Activated naive CD8-positive, alpha-beta T cell treated with anti-CD3 and anti-CD28 coated beads, Interleukin-2, amount 50 U/mL, for 24 hours (primary cell): ENCODE data around the gene ODAM.

Experiments used
- ATAC-seq: fragments of 150-1000 bp; cut with Tn5 transposase; one replicate; pipeline ENCODE4 v1.10.0; 2021
- DNase-seq: peaks from one replicate; pipeline ENCODE4 v3.0.0; 2021
- H3K27ac Mint-ChIP-seq: one replicate; pipeline ENCODE4 v1.8.0; 2021; ENCODE audit warnings: mild to moderate bottlenecking, mixed read lengths
- H3K27me3 Mint-ChIP-seq: one replicate; pipeline ENCODE4 v1.8.0; 2021; ENCODE audit warnings: mixed read lengths
- H3K36me3 Mint-ChIP-seq: one replicate; pipeline ENCODE4 v1.8.0; 2021; ENCODE audit warnings: low read depth, mixed read lengths
- H3K4me1 Mint-ChIP-seq: one replicate; pipeline ENCODE4 v1.8.0; 2021; ENCODE audit warnings: mixed read lengths
- H3K4me3 Mint-ChIP-seq: one replicate; pipeline ENCODE4 v1.8.0; 2021; ENCODE audit warnings: mild to moderate bottlenecking, moderate library complexity, mixed read lengths
- H3K9me3 Mint-ChIP-seq: one replicate; pipeline ENCODE4 v1.8.0; 2021; ENCODE audit warnings: mixed read lengths

The ODAM gene, protein sequence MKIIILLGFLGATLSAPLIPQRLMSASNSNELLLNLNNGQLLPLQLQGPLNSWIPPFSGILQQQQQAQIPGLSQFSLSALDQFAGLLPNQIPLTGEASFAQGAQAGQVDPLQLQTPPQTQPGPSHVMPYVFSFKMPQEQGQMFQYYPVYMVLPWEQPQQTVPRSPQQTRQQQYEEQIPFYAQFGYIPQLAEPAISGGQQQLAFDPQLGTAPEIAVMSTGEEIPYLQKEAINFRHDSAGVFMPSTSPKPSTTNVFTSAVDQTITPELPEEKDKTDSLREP

DNA sequence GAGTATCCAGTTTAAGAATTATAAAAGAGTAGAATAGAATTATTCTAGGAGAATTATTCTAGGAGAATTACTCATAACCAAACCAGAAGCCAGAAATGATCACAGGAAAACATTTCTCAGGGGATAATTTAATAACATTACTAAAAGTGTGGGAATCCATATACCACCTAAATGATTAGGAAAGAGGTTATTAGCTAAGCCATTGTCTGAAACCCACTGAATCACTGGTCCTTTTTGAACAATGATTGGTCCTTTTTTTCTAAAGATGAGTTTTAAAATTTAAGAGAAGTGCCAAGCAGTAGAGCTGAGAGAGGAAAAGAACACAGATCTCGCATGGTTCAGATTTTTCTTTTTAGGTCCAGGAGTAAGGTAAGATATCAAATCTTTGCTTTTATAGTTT, at the start of gene ODAM:
Gene ODAM (plus strand): TSS at position 301 of the 400 bp plus-strand sequence. CDS start 819 bp downstream, outside the sequence.
- no peak within 1 kb of the TSS for H3K27ac Mint-ChIP-seq
- H3K4me1 Mint-ChIP-seq, result no peaks in the 10 kb centered on the region
- no peaks in the 10 kb centered on the region for H3K9me3 Mint-ChIP-seq
- no peak for DNase-seq
- no peak within 1 kb of the TSS for H3K4me3 Mint-ChIP-seq
- no peak for ATAC-seq
- H3K27me3 Mint-ChIP-seq, result no peaks in the 10 kb centered on the region
- no peaks in the 10 kb centered on the region for H3K36me3 Mint-ChIP-seq

DNA sequence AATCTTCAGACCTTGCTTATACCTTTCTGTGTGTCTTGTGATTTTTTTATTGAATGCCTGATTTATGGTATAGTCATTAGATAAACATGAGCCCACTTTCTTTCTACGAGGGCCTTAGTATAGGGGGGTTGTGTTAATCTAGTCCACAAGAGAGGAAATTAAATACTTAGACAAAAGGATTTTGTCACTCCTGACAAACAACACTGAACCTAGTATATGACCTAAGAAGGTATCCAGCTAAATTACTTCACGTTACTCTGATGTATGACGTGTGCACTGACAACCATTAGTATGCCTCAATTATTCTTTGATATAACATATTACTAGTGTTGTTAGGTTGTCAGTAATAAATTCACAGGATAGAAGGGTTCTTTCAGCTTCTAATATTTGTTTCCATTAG, 44.3 kb upstream of the ODAM start:
- Mint-ChIP-seq H3K36me3 (no peaks in the 10 kb centered on the region), H3K4me3 (no peak overlapping the region), H3K4me1 (no peaks in the 10 kb centered on the region), H3K27me3 (no peaks in the 10 kb centered on the region), H3K27ac (no peak overlapping the region), H3K9me3 (no peaks in the 10 kb centered on the region)
- DNase-seq (no peak), ATAC-seq (no peak)

DNA sequence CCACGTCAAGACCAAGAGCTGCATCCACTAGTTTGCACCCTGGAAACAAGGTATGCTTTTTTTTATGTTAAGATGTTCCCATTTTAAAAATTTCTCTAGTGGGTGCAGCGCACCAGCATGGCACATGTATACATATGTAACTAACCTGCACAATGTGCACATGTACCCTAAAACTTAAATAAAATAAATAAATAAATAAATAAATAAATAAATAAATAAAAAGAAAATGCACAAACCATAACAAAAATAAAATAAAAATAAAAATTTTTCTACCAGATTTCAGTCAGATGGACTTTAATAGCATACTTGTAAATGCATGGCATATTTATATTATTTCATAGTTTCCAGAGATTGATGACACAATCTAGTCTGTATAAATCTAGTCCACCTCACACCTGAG, 43.4 kb upstream of the ODAM start:
- no peaks in the 10 kb centered on the region for H3K27me3 Mint-ChIP-seq

DNA sequence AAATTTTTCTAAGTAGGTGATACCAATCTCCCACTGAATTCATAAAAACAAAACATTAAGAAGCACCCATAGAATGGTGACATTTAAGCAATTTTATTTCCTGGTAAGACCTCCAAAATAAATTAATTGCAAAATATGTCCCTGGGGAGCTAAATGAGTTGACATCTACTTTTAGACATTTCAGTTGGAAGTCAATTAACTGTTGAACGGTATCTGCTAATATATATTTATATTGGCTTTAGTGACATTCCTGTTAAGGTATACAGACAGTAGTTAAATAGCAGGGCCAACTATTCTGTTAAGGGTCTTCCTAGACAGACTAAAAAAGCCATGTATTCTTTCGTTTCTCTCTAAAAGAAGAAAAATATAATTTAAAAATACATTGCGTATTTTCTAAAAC, 41.6 kb upstream of the ODAM start, which contains the start of gene PRR27:
Gene PRR27 (plus strand): TSS at position 301 of the 400 bp plus-strand sequence. CDS start 139 bp downstream, outside the sequence.
- Mint-ChIP-seq H3K27ac (no peak within 1 kb of the TSS), H3K36me3 (no peaks in the 10 kb centered on the region), H3K4me3 (no peak within 1 kb of the TSS), H3K27me3 (no peaks in the 10 kb centered on the region), H3K9me3 (no peaks in the 10 kb centered on the region), H3K4me1 (no peaks in the 10 kb centered on the region)
- ATAC-seq (no peak), DNase-seq (no peak)

More for the DNA sequence above, 43.4 kb upstream of the ODAM start:
- no peaks in the 10 kb centered on the region for H3K36me3 Mint-ChIP-seq
- ATAC-seq (no peak), DNase-seq (no peak)
- H3K4me1 Mint-ChIP-seq, result no peaks in the 10 kb centered on the region
- H3K4me3 Mint-ChIP-seq, result no peak overlapping the region
- H3K9me3 Mint-ChIP-seq, result no peaks in the 10 kb centered on the region
- no peak overlapping the region for H3K27ac Mint-ChIP-seq

DNA sequence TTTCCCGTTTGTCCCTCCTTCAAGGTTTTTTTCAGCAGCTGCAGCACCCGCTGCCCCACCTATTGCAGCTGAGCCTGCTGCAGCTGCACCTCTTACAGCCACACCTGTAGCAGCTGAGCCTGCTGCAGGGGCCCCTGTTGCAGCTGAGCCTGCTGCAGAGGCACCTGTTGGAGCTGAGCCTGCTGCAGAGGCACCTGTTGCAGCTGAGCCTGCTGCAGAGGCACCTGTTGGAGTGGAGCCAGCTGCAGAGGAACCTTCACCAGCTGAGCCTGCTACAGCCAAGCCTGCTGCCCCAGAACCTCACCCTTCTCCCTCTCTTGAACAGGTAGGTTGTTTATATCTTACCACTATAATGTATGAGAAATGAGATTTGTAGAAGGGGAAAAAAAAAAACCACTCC, 36.9 kb upstream of the ODAM start:
- Mint-ChIP-seq H3K4me3 (no peak overlapping the region), H3K9me3 (no peaks in the 10 kb centered on the region), H3K27ac (no peak overlapping the region), H3K4me1 (no peaks in the 10 kb centered on the region), H3K36me3 (no peaks in the 10 kb centered on the region), H3K27me3 (no peaks in the 10 kb centered on the region)
- DNase-seq, result no peak
- no peak for ATAC-seq

DNA sequence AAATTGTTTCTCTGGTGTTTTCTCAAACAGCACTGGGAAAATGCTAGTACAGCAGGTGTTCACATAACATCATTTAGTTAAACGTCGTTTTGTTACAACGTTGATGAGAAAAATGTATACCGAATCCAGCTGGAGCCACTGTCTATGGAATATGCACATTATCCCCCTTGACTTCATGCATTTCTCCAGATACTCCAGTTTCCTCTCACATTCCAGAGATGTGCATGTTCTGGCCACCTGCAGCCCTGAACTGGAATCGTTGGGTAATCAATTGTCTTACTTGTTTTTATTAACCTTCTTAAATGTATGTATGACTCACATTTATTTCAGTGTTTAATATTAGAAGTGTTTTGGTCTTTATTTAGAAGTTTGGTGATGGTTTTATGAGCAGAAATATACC, 18.4 kb upstream of the ODAM start:
- no peaks in the 10 kb centered on the region for H3K9me3 Mint-ChIP-seq
- H3K27ac Mint-ChIP-seq, result no peak overlapping the region
- DNase-seq (no peak), ATAC-seq (no peak)
- H3K27me3 Mint-ChIP-seq, result no peaks in the 10 kb centered on the region
- no peaks in the 10 kb centered on the region for H3K4me1 Mint-ChIP-seq
- no peaks in the 10 kb centered on the region for H3K36me3 Mint-ChIP-seq
- H3K4me3 Mint-ChIP-seq, result no peak overlapping the region

DNA sequence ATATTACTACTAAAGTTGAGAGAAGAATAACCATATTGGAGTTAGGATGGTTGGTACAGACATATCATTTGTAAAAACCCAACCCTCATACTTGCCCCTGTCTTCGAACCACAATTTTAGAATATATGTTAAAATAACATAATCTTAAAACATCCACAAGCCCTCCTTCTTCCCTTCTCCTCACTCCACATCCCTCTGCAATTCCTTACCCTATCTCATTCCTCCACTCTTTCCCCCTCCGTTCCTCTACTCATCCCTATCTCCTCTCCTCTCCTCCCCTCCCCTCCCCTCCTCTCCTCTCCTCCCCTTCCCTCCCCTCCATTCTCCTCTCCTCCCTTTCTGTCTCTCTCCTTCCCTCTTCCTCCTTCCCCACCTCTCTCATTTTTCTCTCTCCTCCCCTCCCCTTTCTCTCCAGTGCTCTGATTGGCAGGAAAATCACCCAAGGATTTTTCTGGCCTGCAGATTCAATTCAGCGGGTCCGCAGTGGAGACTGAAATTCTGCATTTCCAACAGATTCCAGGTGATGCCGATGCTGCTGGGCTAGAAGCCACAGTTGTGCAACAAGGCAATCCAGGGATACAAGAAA, 17.4 kb upstream of the ODAM start:
- Mint-ChIP-seq H3K27ac (no peak overlapping the region), H3K36me3 (no peaks in the 10 kb centered on the region), H3K4me1 (no peaks in the 10 kb centered on the region), H3K9me3 (no peaks in the 10 kb centered on the region), H3K4me3 (no peak overlapping the region), H3K27me3 (no peaks in the 10 kb centered on the region)
- no peak for ATAC-seq
- no peak for DNase-seq

DNA sequence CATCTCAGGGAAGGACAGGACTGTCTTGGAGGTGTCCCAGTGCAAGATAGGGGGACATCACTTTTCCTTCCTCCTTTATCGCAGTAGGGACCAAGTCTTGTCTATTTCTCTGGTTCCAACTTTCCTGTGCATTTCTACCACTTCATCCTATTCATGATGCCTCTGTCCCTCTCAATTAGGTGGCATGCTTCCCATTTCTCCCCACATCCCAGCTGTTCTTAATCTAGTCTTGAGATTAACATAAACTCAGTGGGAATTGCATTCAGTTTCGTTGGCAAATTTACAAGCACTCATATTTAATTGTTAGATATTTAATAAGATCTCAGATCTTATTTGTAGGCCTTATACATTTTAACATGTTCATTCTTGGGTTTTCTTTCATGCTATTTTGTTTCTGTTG, 15.7 kb upstream of the ODAM start:
- Mint-ChIP-seq H3K27me3 (no peaks in the 10 kb centered on the region), H3K4me3 (no peak overlapping the region), H3K4me1 (no peaks in the 10 kb centered on the region), H3K27ac (no peak overlapping the region), H3K36me3 (no peaks in the 10 kb centered on the region), H3K9me3 (no peaks in the 10 kb centered on the region)
- DNase-seq, result no peak
- no peak for ATAC-seq

DNA sequence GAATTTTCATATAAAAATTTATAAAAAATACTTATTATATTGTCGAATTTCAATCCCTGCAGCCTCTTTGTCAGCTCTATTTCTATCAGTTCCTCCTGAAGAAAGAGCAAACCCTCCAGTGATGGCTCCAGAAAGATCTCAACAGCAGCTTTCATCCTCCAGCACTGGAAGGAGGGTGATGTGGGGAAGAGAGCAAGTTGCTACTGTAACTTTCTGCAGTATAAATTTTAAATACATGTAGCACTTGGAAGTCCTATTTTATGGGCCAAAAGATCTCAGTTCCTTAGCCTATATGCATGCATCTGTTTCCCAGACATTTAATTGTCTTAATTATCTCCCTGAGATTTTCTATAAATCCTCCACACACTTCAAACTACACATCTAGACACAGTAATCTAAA, 13.7 kb upstream of the ODAM start:
- Mint-ChIP-seq H3K27ac (no peak overlapping the region), H3K9me3 (no peaks in the 10 kb centered on the region), H3K36me3 (no peaks in the 10 kb centered on the region), H3K27me3 (no peaks in the 10 kb centered on the region), H3K4me3 (no peak overlapping the region), H3K4me1 (no peaks in the 10 kb centered on the region)
- ATAC-seq, result no peak
- no peak for DNase-seq

DNA sequence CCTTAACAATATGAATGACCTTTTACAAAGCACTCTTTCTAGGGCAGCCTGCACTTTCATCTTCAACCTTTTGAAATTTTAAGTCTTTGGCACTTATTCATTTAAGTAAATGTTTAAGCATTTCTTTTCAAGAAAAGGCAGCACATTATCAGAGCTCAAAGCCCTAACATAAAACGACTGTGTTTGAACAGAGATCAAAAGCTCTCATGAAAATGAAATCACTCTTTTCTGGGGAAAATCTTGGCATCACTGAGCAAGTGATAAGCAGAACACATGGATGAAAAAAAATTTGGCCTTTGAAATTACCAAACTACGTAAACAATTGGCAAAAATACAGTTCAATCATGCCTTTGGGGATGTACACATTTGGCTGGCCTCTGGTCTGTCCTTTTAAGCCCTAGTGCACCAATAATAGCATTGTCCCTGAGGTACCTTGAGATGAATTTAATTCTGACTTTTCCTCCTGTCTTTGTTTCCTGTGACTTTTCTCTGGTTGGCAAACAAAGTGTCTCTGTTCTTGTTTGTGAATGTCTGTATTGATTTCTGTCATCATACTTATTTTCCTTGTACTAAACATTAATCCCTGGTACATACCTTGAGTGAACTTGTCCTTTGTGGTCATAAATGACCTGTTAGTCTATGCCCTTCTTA, 12.9 kb upstream of the ODAM start:
- no peak for DNase-seq
- ATAC-seq, result no peak

DNA sequence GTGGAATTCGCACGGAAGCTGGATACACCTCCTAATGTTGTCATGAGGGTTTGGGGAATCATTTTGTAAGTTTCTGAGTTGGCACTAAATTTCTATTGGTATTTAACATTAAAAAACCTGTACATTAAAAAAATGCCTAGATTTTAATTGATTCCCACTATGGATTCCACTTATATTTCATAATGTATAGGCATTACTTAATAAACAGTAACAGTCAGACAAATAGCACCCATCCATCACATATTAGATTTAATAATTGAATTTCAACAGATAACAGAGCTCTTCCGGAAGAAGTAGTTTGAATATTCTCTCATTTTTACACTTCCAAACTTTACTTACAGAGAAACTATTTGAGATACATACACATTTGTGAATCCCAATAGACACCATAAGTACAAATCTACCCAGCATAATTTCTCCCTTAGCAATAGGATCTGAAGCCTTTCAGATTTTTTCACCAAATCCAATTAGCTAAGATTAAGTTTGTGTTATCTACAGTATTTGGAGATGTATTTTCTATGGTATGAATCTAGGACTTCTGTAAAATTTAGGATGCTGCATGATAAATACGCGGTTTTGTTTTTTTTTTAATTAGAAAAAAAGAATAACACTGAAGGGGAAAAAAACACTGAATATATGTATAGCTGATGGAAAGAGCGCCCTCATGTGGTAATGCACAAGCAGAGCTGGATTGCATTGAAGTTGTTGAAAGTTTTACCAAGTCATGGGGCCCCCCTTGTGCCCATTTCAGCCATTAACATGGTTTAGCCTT, 12.2 kb upstream of the ODAM start:
- Mint-ChIP-seq H3K27me3 (no peaks in the 10 kb centered on the region), H3K9me3 (no peaks in the 10 kb centered on the region), H3K27ac (no peak overlapping the region), H3K4me3 (no peak overlapping the region), H3K4me1 (no peaks in the 10 kb centered on the region), H3K36me3 (no peaks in the 10 kb centered on the region)
- DNase-seq (peak; percentile 3), ATAC-seq (no peak)

More for the DNA sequence above, 12.9 kb upstream of the ODAM start:
- no peaks in the 10 kb centered on the region for H3K9me3 Mint-ChIP-seq
- no peak overlapping the region for H3K4me3 Mint-ChIP-seq
- H3K4me1 Mint-ChIP-seq, result no peaks in the 10 kb centered on the region
- no peaks in the 10 kb centered on the region for H3K36me3 Mint-ChIP-seq
- H3K27ac Mint-ChIP-seq, result no peak overlapping the region
- no peaks in the 10 kb centered on the region for H3K27me3 Mint-ChIP-seq

DNA sequence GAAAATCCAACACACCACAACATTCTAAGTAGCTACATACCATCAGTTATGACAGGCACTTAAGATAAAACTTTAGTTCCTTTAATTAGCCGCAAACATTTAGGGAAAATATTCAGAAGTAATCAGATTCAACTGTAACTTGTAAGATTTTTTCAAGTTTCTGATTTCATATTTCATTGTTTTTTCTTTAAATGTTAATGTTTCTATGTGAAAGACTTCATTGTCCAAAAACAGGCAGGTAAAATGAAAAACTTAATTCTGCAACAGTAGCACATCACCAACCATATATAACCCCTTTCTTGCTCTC, 11.6 kb upstream of the ODAM start:
- no peak overlapping the region for H3K27ac Mint-ChIP-seq
- H3K36me3 Mint-ChIP-seq, result no peaks in the 10 kb centered on the region
- ATAC-seq (no peak), DNase-seq (no peak)
- no peak overlapping the region for H3K4me3 Mint-ChIP-seq
- no peaks in the 10 kb centered on the region for H3K27me3 Mint-ChIP-seq
- no peaks in the 10 kb centered on the region for H3K4me1 Mint-ChIP-seq
- H3K9me3 Mint-ChIP-seq, result no peaks in the 10 kb centered on the region

DNA sequence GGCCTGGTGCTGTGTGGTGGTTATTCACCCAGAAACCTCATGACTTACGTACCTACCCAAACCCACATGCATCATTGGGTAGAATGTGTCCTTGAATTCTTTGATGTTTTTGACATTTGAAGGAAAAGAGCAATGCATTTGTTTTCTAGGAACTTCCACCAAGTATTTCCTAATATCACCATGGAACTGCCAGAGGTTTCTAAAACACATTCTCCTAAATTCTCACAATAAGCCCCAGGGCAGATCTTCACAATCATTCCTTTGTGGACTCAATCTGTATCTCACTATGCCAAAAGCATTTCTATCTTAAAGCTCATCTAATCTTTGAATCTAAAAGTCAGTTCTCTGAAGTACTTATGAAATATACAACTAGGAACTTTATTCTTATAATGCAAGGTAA, 8.3 kb upstream of the ODAM start:
- Mint-ChIP-seq H3K27me3 (no peaks in the 10 kb centered on the region), H3K4me1 (no peaks in the 10 kb centered on the region), H3K4me3 (no peak overlapping the region), H3K36me3 (no peaks in the 10 kb centered on the region), H3K9me3 (no peaks in the 10 kb centered on the region), H3K27ac (no peak overlapping the region)
- no peak for ATAC-seq
- no peak for DNase-seq

DNA sequence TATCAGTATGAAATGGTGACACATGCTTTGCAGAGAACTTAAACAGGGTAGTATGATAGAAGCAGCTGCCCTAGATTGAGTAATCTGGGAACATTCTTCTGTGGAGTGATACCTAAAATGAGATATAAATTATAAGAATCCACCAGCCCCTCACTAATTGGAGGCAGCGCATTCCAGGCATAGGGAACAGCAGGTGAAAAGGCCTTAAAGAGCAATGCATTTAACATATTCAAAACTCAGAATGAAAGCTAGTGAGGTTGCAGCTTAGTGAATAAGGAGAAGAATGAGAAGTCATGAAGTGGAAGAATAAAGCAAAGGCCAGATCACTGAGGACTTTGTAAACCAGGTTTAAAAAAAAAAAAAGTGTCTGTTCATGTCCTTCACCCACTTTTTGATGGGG, 4.9 kb upstream of the ODAM start:
- Mint-ChIP-seq H3K27ac (no peak overlapping the region), H3K9me3 (no peaks in the 10 kb centered on the region), H3K4me1 (no peaks in the 10 kb centered on the region), H3K27me3 (no peaks in the 10 kb centered on the region), H3K36me3 (no peaks in the 10 kb centered on the region), H3K4me3 (no peak overlapping the region)
- DNase-seq, result no peak
- no peak for ATAC-seq

DNA sequence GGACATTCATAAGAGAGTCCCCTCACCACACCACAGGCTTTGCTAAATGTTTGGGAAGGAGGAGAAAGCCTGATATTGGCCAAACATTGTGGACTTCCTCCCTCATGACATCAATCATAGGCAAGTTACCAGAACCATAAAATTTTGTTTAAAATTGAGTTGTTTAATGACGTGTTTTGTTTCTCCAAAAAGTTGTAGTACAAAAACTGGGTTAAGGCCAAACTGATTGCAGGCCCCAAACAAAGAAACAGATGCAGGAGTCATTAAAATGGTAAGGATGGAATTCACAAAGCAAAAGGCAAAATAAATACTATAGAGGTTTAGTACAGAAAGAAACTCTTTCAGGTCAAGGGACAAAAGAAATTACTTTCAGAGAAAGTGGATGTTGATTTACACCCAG, 3.9 kb upstream of the ODAM start:
- no peak for DNase-seq
- no peaks in the 10 kb centered on the region for H3K9me3 Mint-ChIP-seq
- H3K27ac Mint-ChIP-seq, result no peak overlapping the region
- H3K4me3 Mint-ChIP-seq, result no peak overlapping the region
- no peaks in the 10 kb centered on the region for H3K4me1 Mint-ChIP-seq
- H3K27me3 Mint-ChIP-seq, result no peaks in the 10 kb centered on the region
- no peaks in the 10 kb centered on the region for H3K36me3 Mint-ChIP-seq
- ATAC-seq, result no peak
